NOMO-1 treated with dmso at 0.1 percent for 144 hours (cell line): ENCODE results near the gene WHRN.

Experiments
- DNase-seq: peaks from one replicate; lab custom pipeline; 2025; ENCODE audit not compliant: unreplicated experiment; lab: John Stamatoyannopoulos, UW

Gene WHRN

DNA sequence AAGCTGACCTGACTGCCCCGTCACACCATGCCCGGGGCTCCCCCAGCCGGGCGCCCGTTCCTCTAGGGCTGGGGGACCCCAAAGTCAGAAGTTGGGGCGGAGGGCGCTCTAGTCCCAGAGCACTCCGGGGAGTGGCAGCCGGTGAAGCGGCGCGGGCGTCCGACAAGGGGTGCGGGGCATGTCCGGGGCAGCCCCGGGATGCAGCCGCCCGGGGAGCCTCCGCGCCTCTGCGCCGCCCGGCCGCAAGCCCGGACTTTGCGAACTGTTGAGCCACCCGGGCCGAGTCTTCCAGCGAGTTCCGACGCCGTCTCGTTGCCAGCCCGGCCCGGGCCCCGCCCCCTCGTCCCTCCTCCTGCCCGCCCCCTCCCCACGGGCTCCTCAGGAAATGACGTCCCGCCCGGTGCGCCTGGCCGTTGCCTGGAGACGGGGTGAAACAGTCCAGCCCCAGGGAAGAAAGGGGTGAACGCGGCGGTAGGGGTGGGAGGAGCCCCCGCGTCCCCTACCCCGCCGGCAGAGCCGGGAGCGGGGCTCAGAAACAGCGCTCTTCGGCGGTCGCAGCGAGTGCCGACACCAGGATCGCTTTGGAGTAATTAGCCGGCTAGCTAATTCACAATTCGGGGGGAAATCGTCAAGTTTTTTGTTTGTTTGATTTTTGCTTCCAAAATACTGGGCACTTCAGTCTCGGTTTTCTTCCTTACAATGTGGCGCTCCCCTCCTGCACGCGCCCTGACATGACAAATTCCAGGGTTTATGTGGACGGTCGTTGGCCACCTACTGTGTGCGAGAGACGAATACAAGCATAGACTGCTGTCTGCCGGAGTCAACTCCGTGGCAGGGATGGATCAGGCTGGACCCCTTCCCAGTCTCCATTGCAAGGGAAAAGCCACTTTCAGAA lies at the start of gene WHRN:
Gene WHRN, minus strand, starts transcription at position 287 of the 895 bp plus-strand sequence. CDS start 672 bp downstream, outside the sequence.
- DNase-seq, result peak; percentile 71

DNA sequence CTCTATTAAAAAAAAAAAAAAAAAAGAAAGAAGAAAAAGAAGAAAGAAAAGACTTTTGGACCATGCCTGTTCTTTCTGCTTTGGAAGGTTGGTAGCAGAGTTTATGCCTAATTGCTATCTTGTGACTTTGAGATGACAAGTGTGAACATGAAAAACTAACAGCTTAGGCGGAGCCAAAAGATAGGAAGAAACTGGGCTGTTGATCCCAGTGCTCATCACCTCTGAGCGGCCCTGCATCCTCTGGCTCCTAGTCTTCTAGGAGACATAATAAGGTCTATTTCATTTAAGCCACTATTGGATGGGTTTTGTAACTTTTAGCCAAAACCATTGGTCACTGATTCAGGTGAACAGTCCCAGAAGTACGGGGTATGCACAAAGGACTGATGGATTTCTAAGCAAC lies 47.9 kb upstream of the WHRN start:
- DNase-seq, result no peak

GRCh38 chr9:114552706-114553105 lies 47.4 kb upstream of the WHRN start:
- no peak for DNase-seq

- no peak for DNase-seq
Observed at GRCh38 chr9:114551750-114552685, 46.7 kb upstream of the WHRN start.

GRCh38 chr9:114549697-114550330 lies 44.5 kb upstream of the WHRN start:
- peak; percentile 14 for DNase-seq

DNA sequence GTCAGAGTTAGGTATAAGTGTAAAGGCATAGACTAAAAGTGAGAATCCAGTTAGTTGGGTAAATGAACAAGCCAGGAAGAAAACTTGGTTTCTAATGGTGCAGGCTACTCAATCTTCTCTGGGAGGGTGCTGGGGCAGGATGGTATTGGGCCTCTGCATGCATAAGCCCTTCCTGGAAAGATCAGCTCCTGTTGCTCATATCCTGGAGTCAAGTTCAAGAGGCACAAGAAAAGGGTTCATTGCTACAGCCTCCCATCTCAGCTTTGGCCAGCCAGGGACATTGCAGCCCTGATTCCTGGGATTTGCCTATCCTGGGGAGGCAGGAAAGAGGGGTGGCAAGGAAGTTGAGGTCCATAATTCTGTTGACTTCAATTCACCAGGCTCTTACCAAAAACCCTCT lies 41.6 kb upstream of the WHRN start:
- DNase-seq, result no peak

GRCh38 chr9:114545055-114545454 lies 39.8 kb upstream of the WHRN start:
- DNase-seq, result no peak

- no peak for DNase-seq
Observed at GRCh38 chr9:114539701-114540380, 34.6 kb upstream of the WHRN start.

DNA sequence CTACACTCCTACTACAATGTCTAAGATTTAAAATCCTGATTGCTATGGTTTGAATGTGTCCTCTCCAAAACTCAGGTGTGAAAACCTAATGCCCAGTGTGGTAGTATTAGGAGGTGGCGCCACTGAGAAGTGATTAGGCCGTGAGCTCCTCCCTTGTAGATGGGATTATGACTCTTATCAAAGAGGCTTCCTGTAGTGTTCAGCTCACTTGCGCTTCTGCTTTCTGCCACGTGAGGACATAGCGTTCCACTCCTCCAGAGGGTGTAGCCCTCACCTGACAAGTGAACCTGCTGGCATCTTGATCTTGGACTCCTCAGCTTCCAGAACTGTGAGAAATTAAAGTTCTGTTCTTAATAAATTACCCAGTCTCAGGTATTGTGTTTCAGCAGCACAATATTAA lies 33.0 kb upstream of the WHRN start:
- no peak for DNase-seq

- DNase-seq, result no peak
Observed at GRCh38 chr9:114532561-114533237, 27.4 kb upstream of the WHRN start.

DNA sequence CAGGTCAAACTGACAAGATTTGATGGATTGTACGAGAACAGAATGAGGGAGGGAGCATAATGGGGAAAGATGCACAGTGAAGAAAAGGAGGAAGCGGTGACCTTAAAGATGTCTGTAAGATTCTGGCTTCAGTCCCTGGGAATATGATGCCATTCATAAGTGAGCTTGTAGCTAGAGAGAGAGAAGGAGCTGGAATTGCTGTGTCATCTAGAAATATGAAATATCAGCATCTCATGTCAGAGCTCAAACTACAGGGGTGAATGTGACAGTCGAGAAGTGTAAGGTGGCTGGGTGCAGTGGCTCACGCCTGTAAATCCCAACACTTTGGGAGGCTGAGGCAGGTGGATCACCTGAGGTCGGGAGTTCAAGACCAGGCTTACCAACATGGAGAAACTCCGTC lies 24.0 kb upstream of the WHRN start:
- DNase-seq, result no peak

DNA sequence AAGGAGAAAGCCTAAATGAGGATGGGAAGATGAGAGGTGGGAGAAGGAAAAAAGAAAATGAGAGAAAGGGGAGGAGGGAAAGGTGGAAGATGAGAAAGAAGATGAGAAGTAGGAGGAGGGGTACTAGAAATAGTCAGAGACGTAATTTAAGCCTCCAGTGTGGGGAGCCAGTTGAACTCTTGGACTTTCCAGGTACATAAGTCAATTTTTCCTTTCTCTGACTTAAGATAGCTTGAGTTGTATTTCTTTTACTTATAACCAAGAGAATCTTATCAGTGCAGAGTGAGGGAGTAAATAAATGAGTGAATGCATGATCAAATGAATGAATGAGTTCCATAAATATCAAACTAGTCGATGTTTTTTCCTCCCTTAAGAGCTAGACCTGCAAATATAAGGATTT lies 21.5 kb upstream of the WHRN start:
- DNase-seq, result no peak

DNA sequence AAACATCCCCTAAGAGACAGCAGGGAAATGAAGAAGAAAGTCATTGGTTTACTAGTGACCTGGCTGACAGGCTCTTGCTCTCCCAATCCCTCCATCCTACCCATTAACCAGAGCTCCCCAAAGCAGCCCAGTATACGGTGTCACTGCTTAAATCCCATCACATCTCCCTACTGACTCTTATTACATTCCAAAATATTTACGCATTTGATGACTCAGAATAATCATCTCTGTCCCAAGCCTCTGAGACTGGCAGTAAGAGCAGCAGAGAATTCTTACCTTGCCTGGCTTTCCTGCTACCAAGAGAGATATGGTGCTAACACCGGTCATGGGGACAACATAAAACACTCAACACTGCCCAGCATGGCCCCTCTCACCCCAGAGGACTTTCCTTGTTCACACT lies 20.2 kb upstream of the WHRN start:
- no peak for DNase-seq

DNA sequence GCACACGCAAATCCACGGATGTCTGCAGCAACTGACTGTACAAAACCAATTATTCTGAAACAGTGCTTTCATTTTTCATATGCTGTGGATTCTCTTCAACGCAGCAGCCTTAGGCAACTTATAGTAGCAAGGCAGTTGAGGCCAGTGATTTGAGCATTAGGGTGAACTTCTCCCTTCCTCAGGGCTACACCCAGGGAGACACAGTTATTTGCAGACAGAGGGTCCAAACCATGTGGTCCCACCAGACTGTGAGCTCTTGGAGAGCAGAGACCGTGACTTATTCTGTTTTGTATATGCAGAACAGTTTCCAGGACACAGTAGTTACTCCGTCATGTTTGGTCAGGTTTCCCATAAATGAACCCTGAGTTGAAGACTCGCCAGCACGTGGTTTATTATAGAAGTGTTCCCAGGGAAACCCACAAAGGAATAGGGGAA lies 19.0 kb upstream of the WHRN start:
- no peak for DNase-seq

DNA sequence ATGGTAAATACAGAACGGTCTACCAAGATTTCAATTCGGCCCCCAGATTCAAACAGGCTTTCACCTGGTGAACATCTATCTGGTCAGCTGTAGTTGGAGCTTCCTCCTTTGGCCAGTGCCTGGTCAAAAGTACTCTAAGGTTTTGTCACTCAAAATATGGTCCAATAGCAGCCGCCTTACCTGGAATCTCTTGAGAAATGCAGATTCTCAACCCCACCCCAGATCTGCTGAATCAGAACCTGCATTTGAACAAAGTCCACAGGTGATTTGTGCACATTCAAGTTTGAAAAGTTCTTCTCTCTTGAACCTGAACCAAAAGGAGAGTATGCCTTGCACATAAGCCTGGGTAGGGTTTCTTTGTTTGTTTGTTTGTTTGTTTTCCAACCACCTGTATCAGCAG lies 17.6 kb upstream of the WHRN start:
- no peak for DNase-seq

DNA sequence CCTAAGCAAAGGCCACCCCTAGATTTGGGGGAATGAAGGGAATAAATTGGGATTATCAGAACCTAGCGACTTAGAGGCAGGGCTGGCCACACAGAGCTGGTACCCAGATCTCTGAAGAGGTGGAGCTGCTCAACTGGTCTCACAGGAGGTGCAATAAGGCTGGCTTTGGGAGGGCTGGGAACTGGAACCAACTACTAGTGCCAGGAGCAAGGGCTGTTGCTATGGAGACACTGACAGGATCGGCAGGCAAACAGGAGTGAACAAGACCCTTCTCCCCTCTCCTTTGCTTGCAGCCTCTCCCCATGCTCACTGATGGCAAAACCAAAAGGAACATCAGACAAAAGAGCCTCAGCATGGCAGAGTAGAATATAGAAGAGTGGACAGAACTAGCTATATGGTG lies 17.0 kb upstream of the WHRN start:
- no peak for DNase-seq

DNA sequence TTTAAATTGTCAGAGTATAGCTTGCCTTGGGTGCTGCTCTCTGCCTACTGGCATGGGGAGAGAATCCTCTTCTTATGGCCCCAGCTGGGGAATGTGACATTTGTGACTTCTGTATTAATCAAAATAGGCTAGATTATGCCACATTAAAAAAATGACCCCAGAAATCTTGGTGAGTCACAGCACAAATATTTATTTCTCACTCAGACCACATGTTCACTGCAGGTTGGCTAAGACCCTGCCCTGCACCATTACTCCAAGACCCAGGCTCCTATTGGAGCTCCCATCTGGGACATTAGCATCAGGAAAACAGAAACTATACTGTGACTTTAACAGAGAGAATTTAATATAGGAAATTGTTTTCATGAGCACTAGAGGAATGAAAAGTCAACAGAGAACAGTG lies 16.6 kb upstream of the WHRN start:
- DNase-seq, result no peak

DNA sequence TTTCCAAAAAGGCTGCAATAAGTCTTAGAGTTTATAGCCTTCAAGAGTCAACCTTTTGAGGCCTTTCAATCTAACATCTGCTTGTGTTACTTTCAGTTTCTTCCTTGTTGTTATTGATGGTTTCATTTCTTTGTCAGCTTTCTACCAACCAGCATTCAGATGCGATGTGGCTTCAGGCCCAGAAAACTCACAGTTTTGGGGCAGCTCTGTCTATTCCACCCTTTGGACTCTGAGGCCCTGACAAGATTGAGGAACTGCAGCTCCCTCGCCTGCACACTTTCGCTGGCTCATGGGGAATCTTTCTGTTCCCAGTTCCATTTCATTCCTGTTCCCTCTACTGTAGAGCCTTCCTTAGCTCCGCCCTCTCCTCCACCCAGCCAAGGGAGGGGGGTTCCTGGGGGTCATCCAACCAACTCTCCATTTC lies 13.3 kb upstream of the WHRN start:
- DNase-seq, result no peak

GRCh38 chr9:114518120-114518519 lies 12.8 kb upstream of the WHRN start:
- DNase-seq, result no peak

- DNase-seq, result no peak
Observed at GRCh38 chr9:114516913-114517312, 11.6 kb upstream of the WHRN start.
